ENCODE results near the gene EEF1AKMT4.
A peak's percentile ranks its signal among the peaks of the same experiment; 100 is the strongest.

The EEF1AKMT4 gene

GRCh38 chr3:184235381-184236032 is 14.0 kb upstream of the EEF1AKMT4 start:
- DNase-seq (ENCODE audit: low read depth): no peak

DNA sequence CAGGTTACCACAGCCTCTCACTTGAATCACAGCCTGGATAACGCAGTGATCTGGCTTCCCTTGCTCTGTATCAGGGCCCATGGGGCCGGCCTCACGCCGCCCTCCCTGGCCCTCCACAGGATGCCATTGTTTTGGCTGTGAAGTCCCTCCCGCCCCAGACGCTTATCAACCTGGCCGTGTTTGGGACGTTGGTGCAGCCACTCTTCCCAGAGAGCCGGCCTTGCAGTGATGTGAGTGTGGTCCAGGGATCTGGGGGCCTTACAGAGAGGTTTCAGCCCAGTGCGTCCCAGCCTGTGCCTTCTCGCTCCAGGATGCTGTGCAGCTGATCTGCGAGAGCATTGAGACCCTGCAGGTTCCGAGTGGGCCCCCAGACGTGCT is 13.4 kb upstream of the EEF1AKMT4 start:
- no peak for DNase-seq (ENCODE audit: low read depth)

GRCh38 chr3:184236636-184237035 is 12.8 kb upstream of the EEF1AKMT4 start:
- no peak for DNase-seq (ENCODE audit: low read depth)

DNA sequence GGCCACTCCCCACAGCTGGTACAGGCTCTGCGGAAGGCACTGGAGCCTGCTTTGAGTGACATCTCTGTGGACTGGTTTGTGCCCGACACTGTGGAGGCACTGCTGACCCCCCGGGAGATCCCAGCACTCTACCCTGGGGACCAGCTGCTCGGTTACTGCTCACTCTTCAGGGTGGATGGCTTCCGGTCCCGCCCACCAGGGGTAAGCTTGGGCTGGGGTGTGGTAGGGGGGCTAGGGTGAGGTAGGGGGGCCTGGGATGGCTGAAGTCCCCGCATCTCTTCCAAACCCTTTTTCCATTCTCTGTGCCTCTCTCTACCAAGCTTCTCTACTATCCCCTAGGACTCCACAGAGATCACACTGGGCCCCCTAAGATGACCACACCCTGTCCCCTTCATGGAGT is 12.3 kb upstream of the EEF1AKMT4 start:
- DNase-seq (ENCODE audit: low read depth): no peak

GRCh38 chr3:184237807-184238206 is 11.7 kb upstream of the EEF1AKMT4 start:
- DNase-seq (ENCODE audit: low read depth): no peak

DNA sequence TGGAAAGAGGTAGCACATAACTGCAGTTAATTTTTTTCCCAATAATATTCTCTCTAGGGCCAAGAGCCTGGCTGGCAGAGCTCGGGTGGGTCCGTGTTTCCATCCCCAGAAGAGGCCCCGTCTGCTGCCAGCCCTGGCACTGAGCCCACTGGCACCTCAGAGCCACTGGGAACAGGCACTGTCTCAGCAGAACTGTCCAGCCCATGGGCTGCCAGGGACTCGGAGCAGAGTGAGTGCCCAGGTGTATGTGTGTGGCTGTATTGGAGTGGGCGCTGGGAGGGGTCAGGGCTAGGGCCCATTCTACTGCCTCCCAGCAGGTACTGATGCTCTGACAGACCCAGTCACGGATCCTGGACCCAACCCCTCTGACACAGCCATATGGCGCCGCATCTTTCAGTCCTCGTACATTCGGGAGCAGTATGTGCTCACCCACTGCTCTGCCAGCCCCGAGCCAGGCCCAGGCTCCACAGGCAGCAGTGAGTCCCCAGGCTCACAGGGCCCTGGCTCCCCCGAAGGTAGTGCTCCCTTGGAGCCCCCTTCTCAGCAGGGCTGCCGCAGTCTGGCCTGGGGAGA is 11.1 kb upstream of the EEF1AKMT4 start:
- no peak for DNase-seq (ENCODE audit: low read depth)

- DNase-seq (ENCODE audit: low read depth): no peak
Observed at GRCh38 chr3:184239221-184239620, 10.3 kb upstream of the EEF1AKMT4 start.

GRCh38 chr3:184239708-184240107 is 9.8 kb upstream of the EEF1AKMT4 start:
- DNase-seq (ENCODE audit: low read depth): no peak

DNA sequence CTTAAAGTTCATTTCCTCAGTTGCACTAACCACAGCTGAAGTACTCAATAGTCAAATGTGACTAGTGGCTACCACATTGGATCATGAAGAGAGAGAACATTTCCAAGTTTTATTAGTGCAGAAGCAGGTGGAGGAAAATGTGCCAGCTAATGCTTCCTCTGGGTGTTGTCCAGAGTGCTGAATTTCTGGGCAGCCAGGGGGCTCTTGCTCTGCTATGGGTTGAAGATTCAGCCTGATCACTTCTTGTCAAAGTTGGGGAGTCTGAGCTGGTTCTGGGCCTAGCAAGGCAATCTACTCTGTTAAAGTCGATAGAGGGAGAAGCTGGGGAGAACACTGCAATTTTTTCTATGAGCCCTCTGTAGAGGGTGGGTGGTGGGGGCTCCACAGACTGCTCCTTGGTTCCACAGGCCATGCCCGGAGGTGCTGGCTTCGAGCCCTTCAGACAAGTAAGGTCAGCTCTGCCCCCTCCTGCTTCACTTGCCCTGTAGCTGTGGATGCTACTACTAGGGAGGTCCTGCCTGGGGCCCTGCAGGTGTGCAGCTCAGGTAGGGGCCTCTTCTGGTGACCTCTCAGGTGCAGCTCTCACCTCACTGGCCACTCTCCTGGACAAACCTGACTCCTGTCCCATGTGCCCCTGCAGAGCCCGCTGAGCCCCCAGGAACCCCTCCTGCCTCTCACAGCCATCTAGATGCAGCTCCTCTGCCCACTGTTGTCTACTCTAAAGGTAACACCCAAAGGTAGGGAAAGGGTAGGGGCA is 8.9 kb upstream of the EEF1AKMT4 start:
- DNase-seq (ENCODE audit: low read depth): no peak

DNA sequence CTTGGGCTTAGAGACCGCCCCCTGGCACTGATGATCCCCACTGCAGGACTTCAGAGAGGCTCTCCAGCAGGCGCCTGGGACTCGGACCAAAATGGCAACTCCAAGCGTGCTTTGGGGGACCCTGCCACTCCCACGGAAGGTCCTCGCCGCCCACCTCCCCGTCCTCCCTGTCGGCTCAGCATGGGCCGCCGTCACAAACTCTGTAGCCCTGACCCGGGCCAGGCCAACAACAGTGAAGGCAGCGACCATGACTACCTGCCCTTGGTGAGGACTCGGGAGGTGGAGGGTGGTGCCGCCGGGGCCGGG is 8.4 kb upstream of the EEF1AKMT4 start:
- no peak for DNase-seq (ENCODE audit: low read depth)

- no peak for DNase-seq (ENCODE audit: low read depth)
Observed at GRCh38 chr3:184241447-184242296, 7.8 kb upstream of the EEF1AKMT4 start.

- DNase-seq (ENCODE audit: low read depth): no peak
Observed at GRCh38 chr3:184242297-184242685, 7.2 kb upstream of the EEF1AKMT4 start.

GRCh38 chr3:184248454-184249411 is 739 bp upstream of the EEF1AKMT4 start, which contains the start of gene ALG3:
Gene ALG3 (minus strand): TSS chr3:184248962. CDS start chr3:184248940, 22 bp downstream.
- DNase-seq (ENCODE audit: low read depth): peak; percentile 87

DNA sequence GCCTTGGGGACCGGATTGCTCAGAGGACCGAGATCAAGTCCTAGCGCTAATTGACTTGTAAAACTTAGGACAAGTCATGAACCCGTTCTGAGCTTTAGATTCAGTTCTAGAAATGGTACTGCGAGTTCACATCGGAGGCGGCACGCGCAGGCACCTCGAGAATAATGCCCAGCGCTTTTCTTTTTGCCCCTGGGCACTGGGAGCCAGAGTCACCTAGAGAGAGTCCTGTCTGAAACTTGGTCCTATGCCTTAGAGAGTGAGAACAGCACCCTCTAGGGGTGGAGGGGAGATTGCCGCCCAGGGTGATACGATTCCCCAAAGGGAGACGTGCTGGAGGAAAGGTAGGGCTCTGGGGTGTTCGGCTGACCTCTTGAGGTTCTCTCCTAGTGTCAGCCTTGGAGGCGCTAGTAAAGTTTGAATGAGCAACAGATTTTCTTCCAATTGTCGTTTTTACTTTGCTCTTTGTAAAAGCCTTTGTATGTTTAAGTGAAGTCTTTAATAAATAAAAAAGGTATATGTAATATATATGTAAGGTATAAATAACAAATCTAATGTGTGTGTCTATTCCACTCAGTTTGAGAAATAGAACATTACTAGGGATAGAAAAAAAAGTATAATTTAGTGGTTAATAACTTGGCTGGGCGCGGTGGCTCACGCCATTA is 826 bp downstream of the EEF1AKMT4 start:
- DNase-seq (ENCODE audit: low read depth): peak; percentile 77

- no peak for DNase-seq (ENCODE audit: low read depth)
Observed at GRCh38 chr3:184255291-184256039, 6.0 kb downstream of the EEF1AKMT4 start.

- DNase-seq (ENCODE audit: low read depth): no peak
Observed at GRCh38 chr3:184257083-184257915, 7.8 kb downstream of the EEF1AKMT4 start.

GRCh38 chr3:184258926-184259325 is 9.5 kb downstream of the EEF1AKMT4 start:
- DNase-seq (ENCODE audit: low read depth): no peak

DNA sequence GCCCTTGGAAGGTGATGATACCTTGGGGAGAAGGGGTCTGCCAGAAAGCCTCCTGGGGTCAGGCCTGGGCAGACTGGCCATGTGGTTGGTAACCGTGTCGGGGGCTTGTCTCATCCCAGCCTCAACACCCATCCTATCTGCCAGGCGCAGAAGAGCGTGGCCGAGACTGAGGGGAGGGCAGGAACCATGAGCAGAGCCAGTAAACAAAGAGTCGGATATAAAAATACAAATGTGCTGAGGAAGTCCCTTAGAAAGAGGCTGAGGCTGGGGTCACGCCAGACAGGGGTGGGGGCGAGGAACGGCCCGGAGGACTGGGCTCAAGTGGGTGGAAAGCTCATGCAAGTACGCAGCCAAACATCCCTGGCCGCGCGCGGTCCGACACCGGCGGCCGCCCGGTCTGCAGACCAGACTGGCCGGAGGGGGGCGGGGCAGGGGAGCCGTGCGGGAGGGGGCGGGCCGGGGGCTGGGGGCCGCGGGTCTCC is 10.0 kb downstream of the EEF1AKMT4 start:
- no peak for DNase-seq (ENCODE audit: low read depth)

Data from fibroblast of gingiva (primary cell).